Epidermal melanocyte (primary cell): Measurements from ENCODE around the gene ZNF24.

ENCODE experiments used
- DNase-seq: peaks from one replicate; pipeline ENCODE4 v3.0.0; 2011; ENCODE audit warnings: low spot score; ENCODE audit not compliant: insufficient read length

The ZNF24 gene

GRCh38 chr18:35343936-35344735, at the start of gene ZNF24:
Gene ZNF24 (minus strand): TSS chr18:35344420. CDS start chr18:35340650, 3,770 bp downstream.
- DNase-seq: peak; percentile 88

- DNase-seq: no peak
Measured at GRCh38 chr18:35393716-35394115, 49.5 kb upstream of the ZNF24 start.

- no peak for DNase-seq
Measured at GRCh38 chr18:35392375-35392774, 48.2 kb upstream of the ZNF24 start.

GRCh38 chr18:35390951-35391700, 46.9 kb upstream of the ZNF24 start:
- no peak for DNase-seq

- DNase-seq: no peak
Measured at GRCh38 chr18:35389095-35389618, 44.9 kb upstream of the ZNF24 start.

GRCh38 chr18:35387152-35387571, 42.9 kb upstream of the ZNF24 start:
- no peak for DNase-seq

GRCh38 chr18:35386600-35387100, 42.4 kb upstream of the ZNF24 start:
- peak; percentile 69 for DNase-seq

- no peak for DNase-seq
Measured at GRCh38 chr18:35383136-35383535, 38.9 kb upstream of the ZNF24 start.

GRCh38 chr18:35379421-35379820, 35.2 kb upstream of the ZNF24 start:
- DNase-seq: no peak

- DNase-seq: no peak
Measured at GRCh38 chr18:35378574-35378896, 34.3 kb upstream of the ZNF24 start.

GRCh38 chr18:35377875-35378573, 33.8 kb upstream of the ZNF24 start:
- no peak for DNase-seq

GRCh38 chr18:35376742-35377695, 32.8 kb upstream of the ZNF24 start, which contains the start of gene ZNF396:
Gene ZNF396 (minus strand): TSS chr18:35377337. CDS start chr18:35374292, 3,045 bp downstream.
- peak; percentile 80 for DNase-seq

- no peak for DNase-seq
Measured at GRCh38 chr18:35376393-35376741, 32.1 kb upstream of the ZNF24 start.

GRCh38 chr18:35374708-35375107, 30.5 kb upstream of the ZNF24 start:
- no peak for DNase-seq

GRCh38 chr18:35371412-35372195, 27.4 kb upstream of the ZNF24 start:
- no peak for DNase-seq

- DNase-seq: no peak
Measured at GRCh38 chr18:35369126-35369525, 24.9 kb upstream of the ZNF24 start.

- no peak for DNase-seq
Measured at GRCh38 chr18:35368595-35368994, 24.4 kb upstream of the ZNF24 start.

- no peak for DNase-seq
Measured at GRCh38 chr18:35362531-35362930, 18.3 kb upstream of the ZNF24 start.

- DNase-seq: no peak
Measured at GRCh38 chr18:35361570-35362321, 17.5 kb upstream of the ZNF24 start.
